HG03139 (cell line): ENCODE data around the gene RPS3.
"Not testable (repeated sequence)": the region's sequence is repeated elsewhere in the genome, so short reads cannot be mapped to it uniquely, and the experiment has no call there.

Source experiments
- ATAC-seq: cut with Tn5 transposase; IDR thresholded peaks from one replicate; pipeline ENCODE4 v1.9.1; 2021; ENCODE audit not compliant: unreplicated experiment

RPS3 gene

GRCh38 chr11:75413146-75413545 lies 13.8 kb downstream of the RPS3 start:
- not testable (repeated sequence) for ATAC-seq

GRCh38 chr11:75413864-75414263 lies 14.5 kb downstream of the RPS3 start:
- ATAC-seq, result no peak

GRCh38 chr11:75420224-75421034 lies 21.1 kb downstream of the RPS3 start:
- no peak for ATAC-seq

GRCh38 chr11:75421035-75421602 lies 21.8 kb downstream of the RPS3 start:
- no peak for ATAC-seq

GRCh38 chr11:75421902-75422247 lies 22.6 kb downstream of the RPS3 start:
- no peak for ATAC-seq

- no peak for ATAC-seq
Measured at GRCh38 chr11:75422248-75423231, 23.2 kb downstream of the RPS3 start.

- no peak for ATAC-seq
Measured at GRCh38 chr11:75423721-75424120, 24.4 kb downstream of the RPS3 start.

GRCh38 chr11:75424396-75424795 lies 25.1 kb downstream of the RPS3 start:
- ATAC-seq, result no peak

GRCh38 chr11:75425422-75425821 lies 26.1 kb downstream of the RPS3 start:
- ATAC-seq, result no peak

GRCh38 chr11:75426720-75427086 lies 27.4 kb downstream of the RPS3 start:
- ATAC-seq, result no peak

- ATAC-seq, result no peak
Measured at GRCh38 chr11:75427181-75427580, 27.9 kb downstream of the RPS3 start.

GRCh38 chr11:75428281-75428724 lies 29.0 kb downstream of the RPS3 start:
- no peak for ATAC-seq

- no peak for ATAC-seq
Measured at GRCh38 chr11:75428989-75429640, 29.8 kb downstream of the RPS3 start.

- no peak for ATAC-seq
Measured at GRCh38 chr11:75429641-75429901, 30.3 kb downstream of the RPS3 start.

GRCh38 chr11:75429902-75430713 lies 30.8 kb downstream of the RPS3 start:
- ATAC-seq, result no peak

GRCh38 chr11:75430714-75431532 lies 31.6 kb downstream of the RPS3 start:
- ATAC-seq, result no peak

GRCh38 chr11:75431533-75432525 lies 32.5 kb downstream of the RPS3 start:
- no peak for ATAC-seq

GRCh38 chr11:75432911-75433321 lies 33.6 kb downstream of the RPS3 start, which contains the start of gene KLHL35:
TSS of gene KLHL35 (minus strand) at chr11:75433203. CDS start at chr11:75430629, 2,574 bp downstream.
- no peak for ATAC-seq
